ENCODE results near the gene RAPGEF1.

GRCh38 chr9:131660466-131661405 is 79.1 kb downstream of the RAPGEF1 start:
- TF ChIP-seq, protein P1, sequence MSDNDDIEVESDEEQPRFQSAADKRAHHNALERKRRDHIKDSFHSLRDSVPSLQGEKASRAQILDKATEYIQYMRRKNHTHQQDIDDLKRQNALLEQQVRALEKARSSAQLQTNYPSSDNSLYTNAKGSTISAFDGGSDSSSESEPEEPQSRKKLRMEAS (IDR thresholded peaks at IDR 0.05; ENCODE audit: insufficient read depth, insufficient read length) = no peak
- TF ChIP-seq POLR2AphosphoS5 (IDR thresholded peaks at IDR 0.05; ENCODE audit: insufficient read depth, low read depth, low read length) = no peak
- TF ChIP-seq MYC (IDR thresholded peaks at IDR 0.05; ENCODE audit: low read depth, low read length) = no peak
- TF ChIP-seq POLR2A (IDR thresholded peaks at IDR 0.05; ENCODE audit: low read depth, low read length) = no peak
